HEK293T (cell line): ENCODE data around the gene NDUFA13.

Source experiments
- FOXA1 ChIP-seq: fragments of 450-650 bp; IDR thresholded peaks from 2 replicates; pipeline ENCODE4 v1.6.1; 2016; ENCODE audit warnings: mild to moderate bottlenecking
- FOXK2 ChIP-seq: fragments of 450-650 bp; IDR thresholded peaks from 2 replicates; pipeline ENCODE4 v1.6.1; 2016; ENCODE audit warnings: mild to moderate bottlenecking
- HDGF ChIP-seq: fragments of 450-650 bp; IDR thresholded peaks from 2 replicates; pipeline ENCODE4 v1.6.1; 2017; ENCODE audit warnings: antibody characterized with exemption, borderline replicate concordance
- NFRKB ChIP-seq: fragments of 450-650 bp; IDR thresholded peaks from 2 replicates; pipeline ENCODE4 v1.6.1; 2016; ENCODE audit warnings: mild to moderate bottlenecking, moderate library complexity

DNA sequence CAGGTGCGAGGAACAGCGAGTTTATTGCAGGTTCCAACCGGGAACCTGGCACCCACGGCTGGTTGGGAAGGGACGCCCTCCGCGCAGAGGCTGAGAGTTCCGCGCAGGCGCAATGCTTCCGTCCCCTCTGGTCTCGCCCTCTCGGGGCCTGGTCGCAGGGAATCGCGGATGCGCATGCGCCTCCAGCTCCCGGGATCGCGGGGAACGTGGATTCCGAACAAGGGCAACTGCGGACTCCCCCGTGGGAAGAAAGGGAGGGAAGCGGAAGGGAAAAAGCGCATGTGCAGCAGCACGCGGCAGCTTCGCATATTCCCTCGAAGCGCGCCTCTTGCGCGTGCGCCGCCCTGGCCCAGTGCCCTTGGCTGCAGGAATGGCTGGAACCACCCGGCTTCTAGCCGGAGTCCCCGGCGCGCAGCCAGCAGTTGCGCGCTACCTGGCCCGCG lies 1.8 kb upstream of the NDUFA13 start:
- no peak for TF ChIP-seq NFRKB
- no peak for TF ChIP-seq FOXA1
- TF ChIP-seq HDGF: no peak
- TF ChIP-seq FOXK2: no peak
